HepG2 (cell line): ENCODE data around the gene SLC24A4. TPM values are rescaled to one million over a fixed set of nuclear protein-coding genes. Genes with fewer than 3 reads are reported as not detected.
A peak's percentile ranks its signal among the peaks of the same experiment; 100 is the strongest.

ENCODE experiments used
- ATAC-seq: fragments of 200-7000 bp; cut with Tn5 transposase; 3 replicates; pipeline ENCODE4 v1.9.1; 2020; ENCODE audit warnings: mild to moderate bottlenecking, moderate library complexity
- BruUV-seq: library from RNA; stranded (reverse); fragments of 400-500 nt; replicated peaks from 2 replicates; lab custom pipeline; 2021; lab: Mats Ljungman, UMichigan
- CTCF ChIA-PET: fragments of 300-600 bp; formaldehyde crosslinking; extraction: SDS; loops from one replicate; lab custom pipeline; 2021; ENCODE audit warnings: low total read pairs, inconsistent platforms, low intra/inter-chr PET ratio; lab: Yijun Ruan, JAX
- POLR2A ChIA-PET: fragments of 350-600 bp; sonication (Branson Sonifier 250); formaldehyde crosslinking; loops from one replicate; lab custom pipeline; 2020; ENCODE audit warnings: antibody characterized with exemption, inconsistent platforms; lab: Yijun Ruan, JAX
- DNase-seq: peaks from one replicate; pipeline ENCODE4 v3.0.0-alpha.2; 2015; ENCODE audit warnings: low spot score
- FAIRE-seq: peaks from 3 replicates; lab custom pipeline; 2011; peaks lifted over from hg19 to GRCh38; lab: Jason Lieb, UNC
- H2AFZ ChIP-seq: one replicate; pipeline ENCODE4 v1.6.1; 2011; ENCODE audit warnings: low read length, inconsistent platforms
- H3K27ac ChIP-seq: fragments of 300-600 bp; 3 replicates; pipeline ENCODE4 v1.8.0; 2011; ENCODE audit warnings: mixed run types, mild to moderate bottlenecking, mixed read lengths, low read length, inconsistent platforms; ENCODE audit not compliant: insufficient read depth; ENCODE audit errors: extremely low read length
- H3K27me3 ChIP-seq, 2 experiments: fragments of 200-600 bp in 1 of 2; 2 replicates in 1 of 2; 3 replicates in 1 of 2; pipeline versions ENCODE4 v1.6.0 to v1.8.0; 2011; ENCODE audit warnings: low read length in 2 of 2, mild to moderate bottlenecking in 2 of 2, moderate library complexity in 2 of 2, inconsistent platforms in 1 of 2; ENCODE audit not compliant: insufficient read depth in 2 of 2, control insufficient read depth in 1 of 2
- H3K36me3 ChIP-seq, 2 experiments: fragments of 200-600 bp in 1 of 2; replicated peaks in 1 of 2; 2 replicates in 1 of 2; 3 replicates in 1 of 2; pipeline versions ENCODE4 v1.5.1 to v1.8.0; 2011; ENCODE audit warnings: low read length in 2 of 2, inconsistent platforms in 1 of 2; ENCODE audit not compliant: insufficient read depth in 2 of 2, control insufficient read depth in 1 of 2
- H3K4me1 ChIP-seq: 2 replicates; pipeline ENCODE4 v1.5.1; 2012; ENCODE audit warnings: low read length, inconsistent platforms; ENCODE audit not compliant: insufficient read depth
- H3K4me2 ChIP-seq: 2 replicates; pipeline ENCODE4 v1.6.0; 2011; ENCODE audit warnings: low read depth, low read length, inconsistent platforms
- H3K4me3 ChIP-seq, 3 experiments: fragments of 200-600 bp in 1 of 3; sonication (generic), shearing (Covaris generic) in 1 of 3; replicated peaks in 1 of 3; 2 replicates each; pipeline ENCODE4 v1.5.1; 2011 to 2016; ENCODE audit warnings: low read length in 3 of 3, inconsistent platforms in 2 of 3, low read depth in 2 of 3, mild to moderate bottlenecking in 2 of 3, control low read depth in 1 of 3, mixed read lengths in 1 of 3; ENCODE audit not compliant: insufficient read depth in 1 of 3
- H3K79me2 ChIP-seq: one replicate; pipeline ENCODE4 v1.6.1; 2011; ENCODE audit warnings: low read length, inconsistent platforms; ENCODE audit not compliant: insufficient read depth
- H3K9ac ChIP-seq: 2 replicates; pipeline ENCODE4 v1.6.0; 2011; ENCODE audit warnings: mild to moderate bottlenecking, low read depth, low read length, inconsistent platforms; ENCODE audit not compliant: insufficient read depth
- H3K9me3 ChIP-seq: 2 replicates; pipeline ENCODE4 v1.5.1; 2012; ENCODE audit warnings: mild to moderate bottlenecking, low read length
- H4K20me1 ChIP-seq: 2 replicates; pipeline ENCODE4 v1.6.0; 2011; ENCODE audit warnings: inconsistent platforms, mild to moderate bottlenecking, low read length, moderate library complexity; ENCODE audit not compliant: insufficient read depth
- HNF4A ChIP-seq: sonication (generic); formaldehyde crosslinking; IDR thresholded peaks from 2 replicates; pipeline ENCODE4 v1.4.0; 2020; ENCODE audit warnings: missing genetic modification reagents
- KDM6A ChIP-seq: IDR thresholded peaks from 2 replicates; pipeline ENCODE4 v1.6.1; 2016; ENCODE audit warnings: low read depth
- MAFF ChIP-seq: IDR thresholded peaks from 2 replicates; pipeline ENCODE4 v1.6.1; 2011; ENCODE audit warnings: low read depth, low read length, improper control_type of control experiment
- MAFK ChIP-seq, 2 experiments: IDR thresholded peaks in 1 of 2; conservative IDR thresholded peaks in 1 of 2; 2 replicates each; pipeline ENCODE4 v1.6.1; 2011; ENCODE audit warnings: improper control_type of control experiment in 2 of 2, low read length in 2 of 2
- NFE2L2 ChIP-seq: fragments of 150-350 bp; IDR thresholded peaks from 2 replicates; pipeline ENCODE4 v1.6.1; 2014; ENCODE audit warnings: low read length
- XRCC5 ChIP-seq: fragments of 200-400 bp; formaldehyde crosslinking; optimal IDR thresholded peaks from 2 replicates; pipeline ENCODE3; 2017; ENCODE audit warnings: mild to moderate bottlenecking, low read length
- ZNF687 ChIP-seq: sonication (generic); formaldehyde crosslinking; IDR thresholded peaks from 2 replicates; pipeline ENCODE4 v1.5.1; 2020; ENCODE audit warnings: mild to moderate bottlenecking, missing genetic modification reagents, moderate library complexity
- ZNF776 ChIP-seq: sonication (generic); formaldehyde crosslinking; IDR thresholded peaks from 2 replicates; pipeline ENCODE4 v1.4.0; 2020; ENCODE audit warnings: mild to moderate bottlenecking, missing genetic modification reagents
- WGBS: methylation state at CpG from one replicate; pipeline ENCODE4 v1.1.6; 2017; ENCODE audit warnings: low lambda C conversion rate; 5-methylcytosine and 5-hydroxymethylcytosine counted together
- in situ Hi-C: cut with HindIII; loops from 2 replicates; pipeline ENCODE4 v1.10.0; 2017; ENCODE audit warnings: low pct_unique_long_range_greater_than_20kb; ENCODE audit not compliant: extremely low pct_ligation_motif_present
- intact Hi-C: fragments of 100-400 bp; cut with micrococcal nuclease; formaldehyde crosslinking; loops from one replicate; pipeline ENCODE4 v1.10.0; 2022; ENCODE audit not compliant: unreplicated experiment
- polyA plus RNA-seq, 8 experiments: library from polyadenylated mRNA; depleted of rRNA in 3 of 8; stranded (reverse) in 7 of 8; unstranded in 1 of 8; fragments of >200 nt; fragmentation: Illumina TruSeq in 4 of 8; extraction: Trizol in 4 of 8; gene quantifications; 2 replicates each; pipeline versions ENCODE4 v1.2.1 to v1.2.3, GENCODE V29; 2011 to 2016; ENCODE audit warnings: low read depth in 4 of 8, missing spikeins in 1 of 8, mixed read lengths in 1 of 8; ENCODE audit not compliant: insufficient read depth in 1 of 8
- total RNA-seq, 5 experiments: library from RNA; depleted of rRNA; stranded (reverse); fragments of >200 nt; fragmentation: Illumina TruSeq; extraction: Trizol; gene quantifications; 2 replicates each; pipeline ENCODE4 v1.2.3, GENCODE V29; 2016; ENCODE audit warnings: low read depth in 1 of 5
- TF ChIP-seq, protein P1 (sequence below): sonication (generic); formaldehyde crosslinking; conservative IDR thresholded peaks from 2 replicates; pipeline ENCODE4 v1.8.0; 2022; ENCODE audit warnings: mild to moderate bottlenecking, moderate library complexity, missing genetic modification reagents

SLC24A4 gene
- total and polyA plus RNA-seq, 2 of the 13 experiments (the other 11 are each of a cell fraction or from before 2014, with no cell fraction given): not detected

DNA sequence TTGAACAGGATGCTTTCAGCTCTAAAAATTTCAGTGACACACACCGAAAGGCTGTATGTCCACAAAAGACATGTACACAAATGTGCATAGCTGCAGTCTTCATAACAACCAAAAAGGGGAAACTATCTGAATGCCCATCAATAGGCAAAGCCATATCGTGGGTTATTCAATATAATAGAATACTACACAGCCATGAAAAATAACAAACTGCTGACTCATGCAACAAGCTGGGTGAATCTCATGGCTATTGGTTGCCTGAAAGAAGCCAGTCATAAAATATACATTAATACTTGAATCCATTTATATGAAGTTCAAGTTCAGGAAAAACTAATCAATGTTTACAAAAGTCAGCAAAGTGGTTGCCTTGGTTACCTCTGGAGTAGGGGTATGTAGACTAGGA, 132.3 kb downstream of the SLC24A4 start:
- peak; percentile 58; the same call in 1 of the 2 replicates for TF ChIP-seq MAFF
- TF ChIP-seq MAFK (conservative IDR thresholded peaks at IDR 0.05 in 1 of 2, IDR thresholded peaks at IDR 0.05 in 1 of 2; ENCODE audit: low read length in 2 of 2): peak; percentile 67 to 79
- peak; percentile 68 for TF ChIP-seq NFE2L2
- no peak for TF ChIP-seq KDM6A (CRISPR knock-in tag)
- no peak for DNase-seq
- H3K4me3 ChIP-seq: no peak overlapping the region
- peaks cover 10 to 61% of the 10 kb centered on the region in 2 experiments for H3K27me3 ChIP-seq
- no peak overlapping the region for H3K4me2 ChIP-seq
- H3K9ac ChIP-seq: no peak overlapping the region
- ChIA-PET CTCF (no interaction called here), POLR2A (no interaction called here)
- intact Hi-C loops (loop anchor here (5.0 kb wide), 1 partner anchor 318 kb away; no protein-coding TSS in a partner anchor), in situ Hi-C loops (loop anchor here (10.0 kb wide), 1 partner anchor 320 kb away; no protein-coding TSS in a partner anchor)
- H4K20me1 ChIP-seq: no peaks in the 10 kb centered on the region
- H3K36me3 ChIP-seq: no peaks in the 10 kb centered on the region
- H3K9me3 ChIP-seq: no peaks in the 10 kb centered on the region
- H3K79me2 ChIP-seq: no peaks in the 10 kb centered on the region
- H3K4me1 ChIP-seq: 0 out of 2 replicates have a peak, but pooled peaks cover 5% of the 10 kb centered on the region
- FAIRE-seq: no peak
- no peak overlapping the region for H3K27ac ChIP-seq
- H2AFZ ChIP-seq: no peak overlapping the region
- WGBS: 46% methylated on average over 2 of the region's 2 CpGs
- ATAC-seq: no peak
- BruUV-seq: no TSS peak

- in situ Hi-C loops (loop anchor here (10.0 kb wide), 1 partner anchor 322 kb away; no protein-coding TSS in a partner anchor), intact Hi-C loops (loop anchor here (5.0 kb wide), 1 partner anchor 319 kb away; no protein-coding TSS in a partner anchor)
- Histone ChIP-seq H4K20me1 (no peaks in the 10 kb centered on the region), H3K4me3 (no peak overlapping the region), H2AFZ (no peak overlapping the region), H3K79me2 (no peaks in the 10 kb centered on the region), H3K27ac (no peak overlapping the region), H3K9ac (no peak overlapping the region), H3K4me2 (no peak overlapping the region), H3K4me1 (0 out of 2 replicates have a peak, but pooled peaks cover 5% of the 10 kb centered on the region), H3K27me3 (peaks cover 10 to 58% of the 10 kb centered on the region in 2 experiments), H3K9me3 (no peaks in the 10 kb centered on the region), H3K36me3 (no peaks in the 10 kb centered on the region)
- WGBS: 38% methylated on average over 19 of the region's 23 CpGs
- ATAC-seq: peak; percentile 88
- peak; percentile 59 for DNase-seq
- FAIRE-seq: peak; percentile 30
- POLR2A ChIA-PET: no interaction called here
- CTCF ChIA-PET: interaction anchor here (0.7 to 1.3 kb wide), 3 partner anchors 54 to 321 kb away, joined by 3 to 9 read pairs (median 5); no protein-coding TSS in a partner anchor
- BruUV-seq: no TSS peak
- TF ChIP-seq ZNF776 (no peak), HNF4A (CRISPR knock-in tag) (0 out of 2 replicates have a peak, but pooled peaks have one; percentile 8), ZNF687 (CRISPR knock-in tag) (peak; percentile 27), XRCC5 (peak; percentile 65)
- TF ChIP-seq, protein P1, sequence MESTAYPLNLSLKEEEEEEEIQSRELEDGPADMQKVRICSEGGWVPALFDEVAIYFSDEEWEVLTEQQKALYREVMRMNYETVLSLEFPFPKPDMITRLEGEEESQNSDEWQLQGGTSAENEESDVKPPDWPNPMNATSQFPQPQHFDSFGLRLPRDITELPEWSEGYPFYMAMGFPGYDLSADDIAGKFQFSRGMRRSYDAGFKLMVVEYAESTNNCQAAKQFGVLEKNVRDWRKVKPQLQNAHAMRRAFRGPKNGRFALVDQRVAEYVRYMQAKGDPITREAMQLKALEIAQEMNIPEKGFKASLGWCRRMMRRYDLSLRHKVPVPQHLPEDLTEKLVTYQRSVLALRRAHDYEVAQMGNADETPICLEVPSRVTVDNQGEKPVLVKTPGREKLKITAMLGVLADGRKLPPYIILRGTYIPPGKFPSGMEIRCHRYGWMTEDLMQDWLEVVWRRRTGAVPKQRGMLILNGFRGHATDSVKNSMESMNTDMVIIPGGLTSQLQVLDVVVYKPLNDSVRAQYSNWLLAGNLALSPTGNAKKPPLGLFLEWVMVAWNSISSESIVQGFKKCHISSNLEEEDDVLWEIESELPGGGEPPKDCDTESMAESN (CRISPR knock-in tag): no peak
Measured at GRCh38 chr14:92456215-92457015, 133.4 kb downstream of the SLC24A4 start.
